ENCODE data around the gene SLC1A1.
"Not testable (repeated sequence)": the region's sequence is repeated elsewhere in the genome, so short reads cannot be mapped to it uniquely, and the experiment has no call there.

The SLC1A1 gene

DNA sequence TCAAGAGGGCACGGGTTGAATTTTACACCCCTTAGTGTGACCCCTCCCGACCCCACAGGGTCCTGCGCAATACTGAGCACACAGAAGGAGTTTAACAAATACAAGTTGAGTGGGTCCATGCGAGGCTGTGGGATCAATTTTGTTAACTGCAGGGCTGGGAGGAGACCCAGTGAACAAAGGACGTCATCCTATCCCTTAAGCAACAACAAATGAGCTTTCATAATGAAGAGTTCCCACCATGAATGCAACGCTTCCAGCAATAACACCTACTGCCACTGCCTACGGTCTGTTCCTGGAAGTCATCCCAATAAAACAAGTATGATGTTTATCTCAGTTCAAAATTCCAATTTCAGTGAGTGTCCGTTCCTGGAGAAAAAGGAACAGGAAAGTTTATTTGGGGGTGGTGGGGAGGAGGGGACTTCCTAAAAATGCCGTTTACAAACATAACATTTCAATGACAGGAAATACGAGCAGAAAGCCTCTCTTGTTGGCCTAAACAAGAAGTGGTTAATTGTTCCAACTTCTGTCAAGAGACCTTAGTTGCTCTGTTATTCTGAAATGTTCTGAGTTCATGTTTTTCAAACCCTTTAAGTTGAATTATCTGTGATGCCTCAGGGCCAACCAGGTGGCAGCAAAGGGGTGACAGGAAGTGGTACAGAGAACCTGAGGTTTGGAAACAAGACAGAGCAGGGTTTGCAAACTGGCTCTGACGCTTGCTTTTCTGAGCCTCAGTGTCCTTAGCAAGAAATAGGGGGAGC, 106.1 kb downstream of the SLC1A1 start:
- TF ChIP-seq, protein P1, sequence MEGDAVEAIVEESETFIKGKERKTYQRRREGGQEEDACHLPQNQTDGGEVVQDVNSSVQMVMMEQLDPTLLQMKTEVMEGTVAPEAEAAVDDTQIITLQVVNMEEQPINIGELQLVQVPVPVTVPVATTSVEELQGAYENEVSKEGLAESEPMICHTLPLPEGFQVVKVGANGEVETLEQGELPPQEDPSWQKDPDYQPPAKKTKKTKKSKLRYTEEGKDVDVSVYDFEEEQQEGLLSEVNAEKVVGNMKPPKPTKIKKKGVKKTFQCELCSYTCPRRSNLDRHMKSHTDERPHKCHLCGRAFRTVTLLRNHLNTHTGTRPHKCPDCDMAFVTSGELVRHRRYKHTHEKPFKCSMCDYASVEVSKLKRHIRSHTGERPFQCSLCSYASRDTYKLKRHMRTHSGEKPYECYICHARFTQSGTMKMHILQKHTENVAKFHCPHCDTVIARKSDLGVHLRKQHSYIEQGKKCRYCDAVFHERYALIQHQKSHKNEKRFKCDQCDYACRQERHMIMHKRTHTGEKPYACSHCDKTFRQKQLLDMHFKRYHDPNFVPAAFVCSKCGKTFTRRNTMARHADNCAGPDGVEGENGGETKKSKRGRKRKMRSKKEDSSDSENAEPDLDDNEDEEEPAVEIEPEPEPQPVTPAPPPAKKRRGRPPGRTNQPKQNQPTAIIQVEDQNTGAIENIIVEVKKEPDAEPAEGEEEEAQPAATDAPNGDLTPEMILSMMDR (IDR thresholded peaks at IDR 0.05; ENCODE audit: insufficient read depth, low read length, poor library complexity, severe bottlenecking): no peak
- H3K4me3 ChIP-seq (replicated peaks; ENCODE audit: low read depth, low read length): no peak overlapping the region
- no peaks in the 10 kb centered on the region for H3K36me3 ChIP-seq (ENCODE audit: control insufficient read depth, insufficient read depth, low read length)
- peak; percentile 7 for DNase-seq (ENCODE audit: extremely low read depth, insufficient read length)
- H3K27me3 ChIP-seq (replicated peaks; ENCODE audit: control insufficient read depth, insufficient read depth, low read length): no peaks in the 10 kb centered on the region

DNA sequence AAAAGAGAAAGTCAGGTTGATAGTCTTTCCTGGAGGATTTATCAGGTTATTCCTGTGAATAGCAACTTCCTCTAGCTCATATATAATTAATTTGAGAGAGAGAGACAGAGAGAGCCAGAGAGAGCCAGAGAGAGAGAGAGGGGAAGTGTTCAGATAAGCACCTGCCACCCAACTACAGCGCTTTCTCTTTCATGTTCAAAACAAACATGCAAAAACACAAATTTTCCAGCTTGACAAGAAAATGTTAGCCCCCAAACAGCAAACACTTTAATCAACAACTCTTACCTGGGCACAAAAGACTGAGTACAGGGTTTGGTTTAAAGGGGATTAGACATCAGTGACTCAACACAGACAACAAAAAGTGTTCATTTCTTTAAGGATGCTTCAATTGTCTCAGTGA, 110.1 kb downstream of the SLC1A1 start:
- no peak for DNase-seq (ENCODE audit: extremely low read depth, insufficient read length)
- no peaks in the 10 kb centered on the region for H3K27me3 ChIP-seq (replicated peaks; ENCODE audit: control insufficient read depth, insufficient read depth, low read length)
- H3K4me3 ChIP-seq (replicated peaks; ENCODE audit: low read depth, low read length): no peak overlapping the region
- no peaks in the 10 kb centered on the region for H3K36me3 ChIP-seq (ENCODE audit: control insufficient read depth, insufficient read depth, low read length)
- TF ChIP-seq, protein P1 (IDR thresholded peaks at IDR 0.05; ENCODE audit: insufficient read depth, low read length, poor library complexity, severe bottlenecking): no peak

DNA sequence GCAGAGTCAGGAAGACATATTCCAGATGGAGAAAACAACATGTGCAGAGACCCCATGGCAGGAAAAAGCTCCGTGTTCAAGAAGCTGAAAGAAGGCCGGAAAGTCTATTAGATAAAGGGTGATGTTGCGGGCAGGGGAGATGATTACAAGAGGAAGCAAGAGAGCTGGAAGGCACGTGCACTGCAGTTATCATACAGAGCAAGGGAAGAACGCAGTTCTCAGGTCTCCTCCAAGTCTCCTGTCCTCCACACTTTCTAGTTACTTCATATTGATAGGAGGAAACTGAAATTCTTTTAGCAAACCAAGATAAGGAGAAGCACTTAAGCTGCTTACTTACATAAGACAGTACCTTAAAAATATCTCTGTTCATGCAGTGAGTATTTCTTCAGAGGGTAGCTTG, 113.6 kb downstream of the SLC1A1 start:
- TF ChIP-seq, protein P1 (IDR thresholded peaks at IDR 0.05; ENCODE audit: insufficient read depth, low read length, poor library complexity, severe bottlenecking): no peak
- DNase-seq (ENCODE audit: extremely low read depth, insufficient read length): no peak
- Histone ChIP-seq H3K4me3 (replicated peaks; ENCODE audit: low read depth, low read length) (no peak overlapping the region), H3K36me3 (ENCODE audit: control insufficient read depth, insufficient read depth, low read length) (no peaks in the 10 kb centered on the region), H3K27me3 (replicated peaks; ENCODE audit: control insufficient read depth, insufficient read depth, low read length) (no peaks in the 10 kb centered on the region)

DNA sequence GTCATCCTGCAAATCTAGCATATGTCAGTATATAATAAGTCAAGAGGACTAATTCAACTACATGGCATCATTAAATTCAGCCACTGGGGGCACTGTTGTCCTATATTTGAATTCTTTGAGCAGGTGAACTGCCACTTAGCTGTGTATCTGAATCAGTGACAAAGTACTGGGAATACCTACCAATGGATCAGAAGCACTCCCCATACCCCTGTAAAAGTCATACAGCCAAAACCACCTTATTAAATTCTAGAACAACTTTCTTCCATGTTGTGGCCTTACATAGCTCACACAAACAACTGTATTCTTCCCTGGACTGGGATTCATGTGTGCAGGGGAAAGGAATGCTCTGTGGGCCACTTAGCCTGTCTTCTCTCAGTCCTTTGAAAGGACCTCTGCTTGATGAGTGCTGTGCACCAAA, 114.4 kb downstream of the SLC1A1 start:
- peak; percentile 69 for DNase-seq (ENCODE audit: extremely low read depth, insufficient read length)
- Histone ChIP-seq H3K4me3 (replicated peaks; ENCODE audit: low read depth, low read length) (no peak overlapping the region), H3K27me3 (replicated peaks; ENCODE audit: control insufficient read depth, insufficient read depth, low read length) (no peaks in the 10 kb centered on the region), H3K36me3 (ENCODE audit: control insufficient read depth, insufficient read depth, low read length) (no peaks in the 10 kb centered on the region)
- TF ChIP-seq, protein P1 (IDR thresholded peaks at IDR 0.05; ENCODE audit: insufficient read depth, low read length, poor library complexity, severe bottlenecking): peak; percentile 61

DNA sequence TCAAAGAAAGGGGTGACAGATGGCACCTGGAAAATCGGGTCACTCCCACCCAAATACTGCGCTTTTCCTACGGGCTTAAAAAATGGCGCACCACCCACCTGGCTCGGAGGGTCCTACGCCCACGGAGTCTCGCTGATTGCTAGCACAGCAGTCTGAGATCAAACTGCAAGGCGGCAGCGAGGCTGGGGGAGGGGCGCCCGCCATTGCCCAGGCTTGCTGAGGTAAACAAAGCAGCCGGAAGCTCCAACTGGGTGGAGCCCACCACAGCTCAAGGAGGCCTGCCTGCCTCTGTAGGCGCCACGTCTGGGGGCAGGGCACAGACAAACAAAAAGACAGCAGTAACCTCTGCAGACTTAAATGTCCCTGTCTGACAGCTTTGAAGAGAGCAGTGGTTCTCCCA, 115.8 kb downstream of the SLC1A1 start:
- not testable (repeated sequence) for H3K4me3 ChIP-seq (replicated peaks; ENCODE audit: low read depth, low read length); DNase-seq (ENCODE audit: extremely low read depth, insufficient read length); H3K27me3 ChIP-seq (replicated peaks; ENCODE audit: control insufficient read depth, insufficient read depth, low read length); H3K36me3 ChIP-seq (ENCODE audit: control insufficient read depth, insufficient read depth, low read length)

DNA sequence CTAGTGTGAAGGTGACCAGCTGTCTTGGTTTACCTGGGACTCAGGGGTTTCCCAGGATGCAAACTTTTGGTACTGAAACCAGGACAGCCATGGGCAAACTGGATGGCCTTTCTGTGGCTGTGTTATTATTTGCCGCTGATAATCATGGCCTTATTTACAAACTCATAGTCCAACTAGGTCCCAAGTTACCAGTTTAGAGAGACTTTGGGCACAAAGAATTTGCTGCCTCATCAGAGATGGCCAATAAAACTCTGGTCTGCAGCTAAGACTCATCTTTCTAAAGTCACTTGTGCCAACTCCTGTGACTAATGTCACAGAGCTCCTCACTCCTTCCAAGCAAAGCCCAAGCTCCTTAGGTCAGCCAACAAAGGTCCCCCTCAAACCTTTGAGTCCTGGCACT, 124.4 kb downstream of the SLC1A1 start:
- H3K4me3 ChIP-seq (replicated peaks; ENCODE audit: low read depth, low read length): no peak overlapping the region
- TF ChIP-seq, protein P1 (IDR thresholded peaks at IDR 0.05; ENCODE audit: insufficient read depth, low read length, poor library complexity, severe bottlenecking): no peak
- DNase-seq (ENCODE audit: extremely low read depth, insufficient read length): no peak
- H3K36me3 ChIP-seq (ENCODE audit: control insufficient read depth, insufficient read depth, low read length): no peaks in the 10 kb centered on the region
- no peaks in the 10 kb centered on the region for H3K27me3 ChIP-seq (replicated peaks; ENCODE audit: control insufficient read depth, insufficient read depth, low read length)
